A549 (cell line): ENCODE data around the gene AMN. TPM values are rescaled to one million over a fixed set of nuclear protein-coding genes. Genes with fewer than 3 reads are reported as not detected.

Experiments used
- ATAC-seq, 2 experiments: fragments of 200-7000 bp in 1 of 2; fragments of >200 bp in 1 of 2; cut with Nextera tagmentation in 1 of 2; cut with Tn5 transposase in 1 of 2; 3 replicates each; pipeline versions ENCODE4 v1.8.0 to v1.9.1; 2018 to 2020; ENCODE audit warnings: mild to moderate bottlenecking in 1 of 2, moderate library complexity in 1 of 2
- CTCF ChIA-PET: fragments of 300-600 bp; sonication (Branson Sonifier 250); formaldehyde crosslinking; extraction: SDS; loops from one replicate; lab custom pipeline; 2021; ENCODE audit warnings: antibody characterized with exemption, inconsistent platforms; lab: Yijun Ruan, JAX
- POLR2A ChIA-PET: fragments of 350-600 bp; formaldehyde crosslinking; extraction: SDS; loops from one replicate; lab custom pipeline; 2021; ENCODE audit warnings: antibody characterized with exemption, inconsistent platforms; lab: Yijun Ruan, JAX
- DNase-seq, 2 experiments: peaks; one replicate each; pipeline versions ENCODE4 v3.0.0 to v3.0.0-alpha.2; 2011 to 2016; ENCODE audit warnings: low read depth in 1 of 2, low spot score in 1 of 2
- FAIRE-seq: peaks from 2 replicates; lab custom pipeline; 2011; peaks lifted over from hg19 to GRCh38; lab: Jason Lieb, UNC
- H3K27ac ChIP-seq, 2 experiments: fragments of >200 bp; sonication (Bioruptor Twin); formaldehyde crosslinking; 3 replicates each; pipeline ENCODE4 v1.5.1; 2016 to 2017
- H3K4me1 ChIP-seq: fragments of >200 bp; sonication (Bioruptor Twin); formaldehyde crosslinking; 3 replicates; pipeline ENCODE4 v1.6.1; 2016
- H3K4me2 ChIP-seq: fragments of >200 bp; sonication (Bioruptor Twin); formaldehyde crosslinking; 3 replicates; pipeline ENCODE4 v1.6.1; 2016
- H3K4me3 ChIP-seq: fragments of >200 bp; sonication (Bioruptor Twin); formaldehyde crosslinking; 3 replicates; pipeline ENCODE4 v1.5.1; 2016
- H3K9me3 ChIP-seq: fragments of >200 bp; sonication (Bioruptor Twin); formaldehyde crosslinking; 3 replicates; pipeline ENCODE4 v1.6.1; 2016
- ATOH8 ChIP-seq: fragments of 250-450 bp; sonication (Bioruptor Pico); IDR thresholded peaks from 2 replicates; pipeline ENCODE4 v1.5.0; 2020; ENCODE audit warnings: low read depth, mild to moderate bottlenecking, moderate library complexity
- CEBPB ChIP-seq, 2 experiments: fragments of >200 bp in 1 of 2; sonication (Bioruptor Twin) in 1 of 2; formaldehyde crosslinking in 1 of 2; IDR thresholded peaks; 2 replicates each; pipeline ENCODE4 v1.6.1; 2012 to 2016
- EHMT2 ChIP-seq: fragments of 200-600 bp; sonication (generic); IDR thresholded peaks from 2 replicates; pipeline ENCODE4 v1.6.1; 2016; ENCODE audit warnings: antibody characterized with exemption, low read depth, mild to moderate bottlenecking, moderate library complexity
- FOSB ChIP-seq: fragments of 250-450 bp; sonication (Bioruptor Pico); IDR thresholded peaks from 2 replicates; pipeline ENCODE4 v1.5.0; 2020; ENCODE audit warnings: mild to moderate bottlenecking, moderate library complexity
- FOSL2 ChIP-seq, 2 experiments: fragments of 450-650 bp in 1 of 2; fragments of >200 bp in 1 of 2; sonication (Bioruptor Twin) in 1 of 2; formaldehyde crosslinking; IDR thresholded peaks; 2 replicates each; pipeline versions ENCODE4 v1.5.0 to v1.6.1; 2016 to 2020; ENCODE audit warnings: mild to moderate bottlenecking in 1 of 2, moderate library complexity in 1 of 2
- HEYL ChIP-seq: fragments of 250-450 bp; sonication (Bioruptor Pico); IDR thresholded peaks from 2 replicates; pipeline ENCODE4 v1.8.0; 2021; ENCODE audit warnings: mild to moderate bottlenecking, moderate library complexity
- HOXB5 ChIP-seq: fragments of 250-450 bp; sonication (Bioruptor Pico); IDR thresholded peaks from 2 replicates; pipeline ENCODE4 v1.5.0; 2020; ENCODE audit warnings: mild to moderate bottlenecking, moderate library complexity
- JUN ChIP-seq, 2 experiments: fragments of >200 bp; sonication (Bioruptor Twin); formaldehyde crosslinking; IDR thresholded peaks; 2 replicates in 1 of 2; 3 replicates in 1 of 2; pipeline ENCODE4 v1.6.1; 2016 to 2017
- KDM1A ChIP-seq: fragments of 200-600 bp; sonication (generic); IDR thresholded peaks from 2 replicates; pipeline ENCODE4 v1.6.1; 2016; ENCODE audit warnings: low read depth, mild to moderate bottlenecking
- NR3C1 ChIP-seq: fragments of >200 bp; sonication (Bioruptor Twin); formaldehyde crosslinking; IDR thresholded peaks from 3 replicates; pipeline ENCODE4 v1.6.1; 2017
- PBX3 ChIP-seq: IDR thresholded peaks from 2 replicates; pipeline ENCODE4 v1.6.1; 2012
- PHF8 ChIP-seq: fragments of 200-600 bp; sonication (generic); IDR thresholded peaks from 2 replicates; pipeline ENCODE4 v1.6.1; 2016; ENCODE audit warnings: low read depth, mild to moderate bottlenecking, antibody characterized with exemption, moderate library complexity, borderline replicate concordance
- POLR2A ChIP-seq: IDR thresholded peaks from 2 replicates; pipeline ENCODE4 v1.6.1; 2012; ENCODE audit warnings: mild to moderate bottlenecking, low read length
- RAD21 ChIP-seq, 2 experiments: fragments of >200 bp in 1 of 2; sonication (Bioruptor Twin) in 1 of 2; formaldehyde crosslinking in 1 of 2; IDR thresholded peaks in 1 of 2; conservative IDR thresholded peaks in 1 of 2; 2 replicates in 1 of 2; 3 replicates in 1 of 2; pipeline ENCODE4 v1.6.1; 2012 to 2018; ENCODE audit warnings: inconsistent platforms in 1 of 2
- RFX5 ChIP-seq: fragments of 450-650 bp; IDR thresholded peaks from 2 replicates; pipeline ENCODE4 v1.7.1; 2014; ENCODE audit warnings: antibody characterized with exemption, mild to moderate bottlenecking, moderate library complexity
- RNF2 ChIP-seq: fragments of 200-600 bp; sonication (generic); IDR thresholded peaks from 2 replicates; pipeline ENCODE4 v1.6.1; 2016; ENCODE audit warnings: low read depth, mild to moderate bottlenecking, antibody characterized with exemption, moderate library complexity, borderline replicate concordance
- TFCP2L1 ChIP-seq: fragments of 250-450 bp; sonication (Bioruptor Pico); IDR thresholded peaks from 2 replicates; pipeline ENCODE4 v1.5.0; 2021; ENCODE audit warnings: mild to moderate bottlenecking
- ZC3H11A ChIP-seq: fragments of 450-650 bp; IDR thresholded peaks from 2 replicates; pipeline ENCODE4 v1.6.1; 2014; ENCODE audit warnings: antibody characterized with exemption, mild to moderate bottlenecking
- ZFP36 ChIP-seq: fragments of 450-650 bp; IDR thresholded peaks from 2 replicates; pipeline ENCODE4 v1.6.1; 2014; ENCODE audit warnings: borderline replicate concordance; ENCODE audit not compliant: partially characterized antibody
- ZSCAN20 ChIP-seq: fragments of 250-450 bp; sonication (Bioruptor Pico); IDR thresholded peaks from 2 replicates; pipeline ENCODE4 v1.8.0; 2022; ENCODE audit warnings: mild to moderate bottlenecking, moderate library complexity
- WGBS: methylation state at CpG from one replicate; pipeline ENCODE4 v1.1.6; 2017; ENCODE audit errors: missing lambda C conversion rate; 5-methylcytosine and 5-hydroxymethylcytosine counted together
- polyA plus RNA-seq, 4 experiments: library from polyadenylated mRNA; depleted of rRNA in 3 of 4; stranded (reverse); fragments of >200 nt; fragmentation: RNase III in 1 of 4; extraction: RNeasy Plus Mini Kit Qiagen cat#74134 plus additional on column Dnase treatment in 1 of 4; gene quantifications; 2 replicates in 3 of 4; 3 replicates in 1 of 4; pipeline ENCODE4 v1.2.3, GENCODE V29; 2011 to 2017
- TF ChIP-seq, protein P1 (sequence below): fragments of 250-450 bp; sonication (Bioruptor Pico); IDR thresholded peaks from 2 replicates; pipeline ENCODE4 v1.5.0; 2021; ENCODE audit warnings: mild to moderate bottlenecking, moderate library complexity, borderline replicate concordance
- TF ChIP-seq, protein P2 (sequence below): fragments of 150-350 bp; IDR thresholded peaks from 2 replicates; pipeline ENCODE4 v1.6.1; 2014; ENCODE audit warnings: low read depth, mild to moderate bottlenecking, low read length
- TF ChIP-seq, protein P3 (sequence below): IDR thresholded peaks from 2 replicates; pipeline ENCODE4 v1.6.1; 2012

Gene AMN
- polyA plus RNA-seq, 2 of the 4 experiments (the other 2 are of a cell fraction) = 0.25 to 0.58 TPM

- no peak for TF ChIP-seq HEYL (CRISPR knock-in tag)
These were observed 21.0 kb downstream of the AMN start (continued) for GRCh38 chr14:102943454-102943853.

DNA sequence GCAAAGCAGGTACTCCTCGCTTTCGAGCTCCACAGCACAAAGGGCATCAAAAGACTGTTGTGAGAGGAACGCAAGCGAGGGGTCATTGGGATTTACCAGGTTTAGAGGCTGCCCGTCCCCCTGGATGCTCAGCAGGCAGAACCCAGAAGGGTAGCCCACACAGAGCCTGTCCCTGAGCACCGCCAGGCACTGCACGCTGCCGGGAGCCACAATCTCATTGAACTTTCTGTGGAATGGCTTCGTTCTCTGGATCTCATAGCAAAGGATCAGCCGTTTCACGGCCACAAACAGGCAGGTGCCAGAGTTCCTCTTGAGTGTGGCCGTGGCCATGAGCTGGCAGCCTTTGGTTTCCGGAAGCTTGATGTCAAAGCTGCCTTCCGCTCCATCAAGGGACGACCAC is 21.5 kb downstream of the AMN start:
- H3K27ac ChIP-seq = no peak overlapping the region
- ATAC-seq = no peak
- 0 out of 3 replicates have a peak, but pooled peaks cover 4% of the 10 kb centered on the region for H3K4me1 ChIP-seq
- FAIRE-seq = no peak
- H3K9me3 ChIP-seq = no peaks in the 10 kb centered on the region
- no peak overlapping the region for H3K4me2 ChIP-seq
- POLR2A ChIA-PET = no interaction called here
- CTCF ChIA-PET = interaction anchor here (1.0 to 1.4 kb wide), 2 partner anchors 28 to 249 kb away, joined by 3 to 4 read pairs; no protein-coding TSS in a partner anchor
- no peak overlapping the region for H3K4me3 ChIP-seq
- no peak for TF ChIP-seq RAD21 (conservative IDR thresholded peaks at IDR 0.05 in 1 of 2, IDR thresholded peaks at IDR 0.05 in 1 of 2)
- TF ChIP-seq PHF8 = no peak
- no peak for TF ChIP-seq HOXB5 (CRISPR knock-in tag)
- TF ChIP-seq POLR2A = no peak
- no peak for TF ChIP-seq HEYL (CRISPR knock-in tag)
- no peak for TF ChIP-seq FOSL2 (IDR thresholded peaks at IDR 0.05)
- no peak for TF ChIP-seq FOSL2 (CRISPR knock-in tag; IDR thresholded peaks at IDR 0.05)
- TF ChIP-seq NR3C1 = no peak
- TF ChIP-seq ZC3H11A = no peak
- TF ChIP-seq EHMT2 = no peak
- TF ChIP-seq, all 56 proteins: peak for 0
- WGBS = 95% methylated on average over 15 of the region's 15 CpGs
- no peak for DNase-seq

DNA sequence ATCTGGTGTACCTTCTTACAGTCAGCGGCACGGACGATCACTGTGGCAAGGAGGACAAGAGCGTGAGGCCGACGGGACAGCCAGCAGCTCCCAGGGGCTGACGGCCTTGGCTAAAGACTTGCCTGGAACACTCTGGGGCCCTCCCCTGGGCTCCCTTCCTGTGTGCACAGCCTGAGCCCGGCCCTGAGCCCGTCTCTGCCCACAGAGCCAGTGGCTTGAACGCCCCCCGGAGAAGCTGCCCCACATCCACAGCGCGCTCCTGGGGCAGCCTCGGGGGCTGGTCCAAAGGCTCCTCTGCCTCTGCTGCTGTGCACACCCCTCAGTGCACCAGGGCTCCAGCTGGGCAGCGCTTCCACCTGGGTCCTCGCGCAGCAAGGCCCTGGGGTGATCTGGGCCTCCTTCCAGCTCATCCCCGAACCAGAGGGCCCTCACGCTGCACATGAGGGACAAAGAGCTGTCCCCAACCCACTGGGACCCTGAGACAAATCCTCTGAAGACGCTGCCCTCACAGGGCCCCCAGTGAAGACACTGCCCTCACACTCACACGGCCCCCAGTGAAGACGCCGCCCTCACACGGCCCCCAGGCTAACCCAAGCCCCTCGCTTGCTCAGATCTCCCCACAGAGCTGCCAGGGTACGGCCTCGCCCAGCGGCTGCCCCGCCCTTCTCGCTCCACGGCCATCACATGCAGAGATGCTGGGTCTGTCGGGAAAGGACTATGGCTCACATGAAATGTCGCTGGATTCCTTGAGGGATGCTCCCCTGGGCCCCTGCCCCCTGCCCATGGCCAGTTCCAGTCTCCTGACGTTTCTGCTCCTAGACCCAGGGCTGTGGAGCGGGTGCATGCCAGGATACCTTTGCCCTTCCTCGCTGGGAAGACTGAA is 22.2 kb downstream of the AMN start:
- no peaks in the 10 kb centered on the region for H3K9me3 ChIP-seq
- no peak overlapping the region for H3K27ac ChIP-seq
- H3K4me2 ChIP-seq = no peak overlapping the region
- H3K4me1 ChIP-seq = 0 out of 3 replicates have a peak, but pooled peaks cover 8% of the 10 kb centered on the region
- ChIA-PET POLR2A (no interaction called here), CTCF (interaction anchor here (1.4 kb wide), 1 partner anchor 250 kb away, joined by 4 read pairs; no protein-coding TSS in a partner anchor)
- WGBS = 94% methylated on average over 30 of the region's 36 CpGs
- TF ChIP-seq PBX3 (no peak), ZSCAN20 (CRISPR knock-in tag) (no peak), ZFP36 (no peak), RFX5 (no peak), JUN (IDR thresholded peaks at IDR 0.05) (no peak), ATOH8 (CRISPR knock-in tag) (no peak), PHF8 (no peak), ZC3H11A (no peak), TFCP2L1 (no peak), RNF2 (no peak), KDM1A (no peak), CEBPB (IDR thresholded peaks at IDR 0.05) (no peak), FOSB (CRISPR knock-in tag) (no peak)
- TF ChIP-seq, protein P1, sequence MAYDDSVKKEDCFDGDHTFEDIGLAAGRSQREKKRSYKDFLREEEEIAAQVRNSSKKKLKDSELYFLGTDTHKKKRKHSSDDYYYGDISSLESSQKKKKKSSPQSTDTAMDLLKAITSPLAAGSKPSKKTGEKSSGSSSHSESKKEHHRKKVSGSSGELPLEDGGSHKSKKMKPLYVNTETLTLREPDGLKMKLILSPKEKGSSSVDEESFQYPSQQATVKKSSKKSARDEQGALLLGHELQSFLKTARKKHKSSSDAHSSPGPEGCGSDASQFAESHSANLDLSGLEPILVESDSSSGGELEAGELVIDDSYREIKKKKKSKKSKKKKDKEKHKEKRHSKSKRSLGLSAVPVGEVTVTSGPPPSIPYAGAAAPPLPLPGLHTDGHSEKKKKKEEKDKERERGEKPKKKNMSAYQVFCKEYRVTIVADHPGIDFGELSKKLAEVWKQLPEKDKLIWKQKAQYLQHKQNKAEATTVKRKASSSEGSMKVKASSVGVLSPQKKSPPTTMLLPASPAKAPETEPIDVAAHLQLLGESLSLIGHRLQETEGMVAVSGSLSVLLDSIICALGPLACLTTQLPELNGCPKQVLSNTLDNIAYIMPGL (CRISPR knock-in tag) = no peak
- TF ChIP-seq, protein P2, sequence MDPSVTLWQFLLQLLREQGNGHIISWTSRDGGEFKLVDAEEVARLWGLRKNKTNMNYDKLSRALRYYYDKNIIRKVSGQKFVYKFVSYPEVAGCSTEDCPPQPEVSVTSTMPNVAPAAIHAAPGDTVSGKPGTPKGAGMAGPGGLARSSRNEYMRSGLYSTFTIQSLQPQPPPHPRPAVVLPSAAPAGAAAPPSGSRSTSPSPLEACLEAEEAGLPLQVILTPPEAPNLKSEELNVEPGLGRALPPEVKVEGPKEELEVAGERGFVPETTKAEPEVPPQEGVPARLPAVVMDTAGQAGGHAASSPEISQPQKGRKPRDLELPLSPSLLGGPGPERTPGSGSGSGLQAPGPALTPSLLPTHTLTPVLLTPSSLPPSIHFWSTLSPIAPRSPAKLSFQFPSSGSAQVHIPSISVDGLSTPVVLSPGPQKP = no peak
- TF ChIP-seq, protein P3, sequence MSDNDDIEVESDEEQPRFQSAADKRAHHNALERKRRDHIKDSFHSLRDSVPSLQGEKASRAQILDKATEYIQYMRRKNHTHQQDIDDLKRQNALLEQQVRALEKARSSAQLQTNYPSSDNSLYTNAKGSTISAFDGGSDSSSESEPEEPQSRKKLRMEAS = no peak
- H3K4me3 ChIP-seq = no peak overlapping the region
- no peak for ATAC-seq
- FAIRE-seq = no peak
- DNase-seq = no peak
